Fibroblast of the aortic adventitia (primary cell): ENCODE measurements around the gene VTI1A. TPM values are rescaled to one million over a fixed set of nuclear protein-coding genes. Genes with fewer than 3 reads are reported as not detected.
A peak's percentile ranks its signal among the peaks of the same experiment; 100 is the strongest.

ENCODE experiments used
- DNase-seq: peaks from one replicate; pipeline ENCODE4 v3.0.0-alpha.2; 2010; ENCODE audit warnings: low read depth
- H3K4me3 ChIP-seq: 2 replicates; pipeline ENCODE4 v1.5.1; 2011; ENCODE audit warnings: low read depth, mild to moderate bottlenecking, control low read depth, low read length, moderate library complexity
- CTCF ChIP-seq: IDR thresholded peaks from 2 replicates; pipeline ENCODE4 v1.5.1; 2011; ENCODE audit warnings: mild to moderate bottlenecking, low read length, control low read depth, inconsistent platforms; ENCODE audit not compliant: insufficient read depth
- total RNA-seq: library from RNA; depleted of rRNA; stranded (reverse); fragments of >200 nt; gene quantifications from 2 replicates; pipeline ENCODE4 v1.2.3, GENCODE V29; 2012; ENCODE audit warnings: low replicate concordance

The VTI1A gene
- total RNA-seq, 1 donor = 44.5 TPM

GRCh38 chr10:112827951-112828350 lies 380.9 kb downstream of the VTI1A start:
- no peak for DNase-seq
- TF ChIP-seq CTCF = no peak
- H3K4me3 ChIP-seq = no peak overlapping the region

DNA sequence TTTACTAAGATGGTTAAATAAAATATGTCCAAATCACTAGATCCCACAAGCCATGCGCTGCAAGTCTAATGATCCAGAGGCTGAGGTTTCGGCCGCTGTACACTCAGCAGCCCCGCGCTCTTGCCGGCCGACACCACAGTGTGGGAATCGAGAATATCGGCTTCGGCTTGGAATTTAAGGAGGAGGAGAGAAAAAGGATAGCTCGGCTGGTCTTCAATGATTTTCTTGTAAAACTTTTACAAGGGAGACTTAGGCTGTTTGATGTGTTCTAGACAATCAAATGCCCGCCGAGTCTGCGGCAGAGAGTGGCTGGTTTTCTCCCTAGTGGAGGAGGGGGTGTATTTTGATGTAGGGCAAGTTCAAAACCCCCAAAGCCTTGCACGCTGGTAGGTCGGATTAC lies 384.8 kb downstream of the VTI1A start:
- H3K4me3 ChIP-seq = no peak overlapping the region
- DNase-seq = no peak
- TF ChIP-seq CTCF = no peak

GRCh38 chr10:112832361-112832878 lies 385.4 kb downstream of the VTI1A start:
- no peak overlapping the region for H3K4me3 ChIP-seq
- TF ChIP-seq CTCF = no peak
- DNase-seq = no peak

DNA sequence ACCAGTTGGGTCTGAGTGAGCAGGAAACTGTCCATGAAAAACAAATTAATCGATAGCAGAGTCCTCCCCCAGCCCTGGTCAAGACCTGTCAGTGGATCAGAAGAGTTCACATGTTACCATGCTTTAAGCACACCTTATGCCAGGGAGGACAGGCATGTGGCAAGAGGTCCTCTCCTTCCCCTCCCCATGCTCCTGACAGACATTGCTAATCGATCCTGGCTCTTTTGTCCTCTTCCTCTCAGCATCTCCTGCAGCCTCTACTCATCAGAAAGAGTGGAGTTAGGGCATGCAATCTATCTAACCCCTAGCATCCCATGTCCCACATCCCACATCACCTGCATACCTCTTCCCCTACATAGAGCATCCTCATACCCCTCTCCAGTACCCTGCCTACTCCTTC lies 385.9 kb downstream of the VTI1A start:
- H3K4me3 ChIP-seq = no peak overlapping the region
- no peak for DNase-seq
- no peak for TF ChIP-seq CTCF

- TF ChIP-seq CTCF = no peak
- DNase-seq = no peak
- H3K4me3 ChIP-seq = no peak overlapping the region
Observed at GRCh38 chr10:112834751-112835181, 387.8 kb downstream of the VTI1A start.

- no peak overlapping the region for H3K4me3 ChIP-seq
- no peak for TF ChIP-seq CTCF
- DNase-seq = no peak
Observed at GRCh38 chr10:112835217-112835715, 388.3 kb downstream of the VTI1A start.

DNA sequence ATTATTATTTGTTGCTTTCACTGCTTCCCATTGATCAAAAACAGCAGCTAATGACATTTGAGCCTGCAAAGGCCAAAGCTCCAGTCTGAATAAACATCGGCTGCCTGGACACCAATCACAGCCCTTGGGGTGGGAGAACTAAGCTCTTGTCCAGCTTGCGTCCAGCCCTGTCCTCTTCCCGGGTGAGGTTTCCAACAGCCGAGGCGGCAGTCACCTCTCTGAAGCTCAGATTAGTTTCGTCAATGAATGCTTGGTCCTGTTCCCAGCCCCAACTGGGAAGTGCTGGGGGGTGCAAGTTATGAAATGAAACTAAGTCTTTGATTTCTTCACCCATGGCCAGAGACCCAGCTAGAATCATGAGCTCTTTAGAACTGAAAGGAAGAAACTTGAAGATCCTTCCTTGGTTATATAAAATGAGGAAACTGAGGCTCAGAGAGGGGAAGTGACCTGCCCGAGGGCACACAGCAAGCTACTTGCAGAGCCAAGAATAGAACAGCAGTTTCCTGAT lies 389.0 kb downstream of the VTI1A start:
- H3K4me3 ChIP-seq = no peak overlapping the region
- TF ChIP-seq CTCF = no peak
- DNase-seq = peak; percentile 24
